HG03060 (cell line): ENCODE results near the gene RDH14.
A peak's percentile ranks its signal among the peaks of the same experiment; 100 is the strongest.

Experiments used
- ATAC-seq: cut with Tn5 transposase; IDR thresholded peaks from one replicate; pipeline ENCODE4 v1.9.1; 2021; ENCODE audit warnings: low read depth, moderate number of reproducible peaks; ENCODE audit not compliant: unreplicated experiment

Gene RDH14

DNA sequence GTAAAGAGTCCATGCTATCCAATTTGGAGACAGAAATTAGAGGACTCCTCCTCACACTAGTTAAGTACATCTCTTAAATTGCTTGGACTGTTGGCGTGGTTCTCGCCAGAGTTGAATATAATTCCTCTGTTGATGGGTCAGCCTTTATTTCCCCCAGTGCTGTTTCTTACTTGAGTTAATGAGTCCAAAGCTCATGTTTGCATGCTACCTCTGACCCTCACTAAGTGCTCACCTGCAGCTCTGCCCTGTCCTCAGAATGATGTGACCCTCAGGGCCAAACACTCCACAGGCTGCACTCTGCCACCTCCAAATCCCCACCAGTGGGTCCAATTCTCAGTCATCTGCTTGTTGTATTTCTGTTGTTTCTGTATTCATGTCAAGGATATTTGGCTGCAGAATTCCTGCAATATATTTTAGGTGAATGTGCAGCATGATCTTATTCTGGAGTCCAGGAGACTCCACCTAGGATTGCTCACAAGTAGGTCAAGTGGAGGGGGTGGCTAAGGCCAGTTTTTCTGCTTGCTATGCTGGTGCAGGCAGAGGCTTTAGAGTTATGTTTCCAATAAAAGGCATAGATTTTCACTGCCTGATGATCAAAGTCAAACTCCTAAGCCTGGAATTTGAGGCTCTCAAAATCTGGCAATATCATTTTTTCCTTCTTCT, 37.8 kb downstream of the RDH14 start:
- no peak for ATAC-seq

DNA sequence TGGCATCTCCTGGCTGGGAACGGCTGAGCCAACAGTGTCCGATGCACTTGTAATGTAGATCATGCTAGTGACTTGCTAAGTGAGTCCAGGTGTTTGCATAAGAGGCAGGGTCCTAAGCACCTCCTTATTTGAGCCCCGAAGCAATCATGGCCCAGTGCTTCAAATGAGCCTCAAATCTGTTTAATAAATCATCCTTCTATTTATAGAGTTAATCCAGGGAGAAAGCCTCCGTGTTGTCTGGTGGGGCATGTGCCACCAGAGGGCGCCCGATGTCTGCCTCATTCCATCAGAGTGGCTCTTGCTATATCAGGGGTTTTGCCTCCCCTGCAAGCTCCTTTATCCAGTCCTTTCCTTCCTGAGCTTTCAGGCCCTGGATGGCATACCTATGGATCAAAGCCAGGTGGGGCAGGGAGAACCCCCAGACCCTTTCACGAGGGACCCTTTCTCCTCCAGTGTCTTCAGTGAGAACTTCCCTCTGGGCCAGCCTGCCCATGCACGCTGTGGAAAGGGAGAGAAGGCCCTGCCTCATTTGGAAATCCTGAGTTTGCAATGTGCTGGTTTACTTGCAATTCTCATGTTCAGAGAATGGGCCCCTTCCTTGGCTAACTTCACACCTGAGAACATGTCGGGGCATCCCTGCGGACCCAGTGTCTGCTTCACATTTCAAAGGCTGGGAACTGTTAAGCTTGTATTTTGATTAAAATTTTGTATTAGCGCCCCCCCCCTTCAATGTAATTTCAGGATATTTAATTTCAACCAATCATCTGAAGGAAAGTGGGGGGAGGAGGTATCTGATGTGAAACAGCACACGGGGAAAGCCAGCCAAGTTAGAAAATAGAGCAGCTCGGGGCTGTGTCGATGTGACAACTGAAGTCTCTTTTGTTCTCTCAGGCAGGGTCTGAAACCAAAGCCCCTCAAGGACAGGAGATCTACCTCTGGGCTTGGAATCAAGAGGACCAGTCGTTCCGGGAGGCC, 39.7 kb downstream of the RDH14 start:
- peak; percentile 89 for ATAC-seq

GRCh38 chr2:18519914-18520450, 40.5 kb downstream of the RDH14 start:
- ATAC-seq = no peak

GRCh38 chr2:18518116-18519111, 42.0 kb downstream of the RDH14 start:
- no peak for ATAC-seq

- ATAC-seq = no peak
Observed at GRCh38 chr2:18517386-18517785, 43.1 kb downstream of the RDH14 start.

DNA sequence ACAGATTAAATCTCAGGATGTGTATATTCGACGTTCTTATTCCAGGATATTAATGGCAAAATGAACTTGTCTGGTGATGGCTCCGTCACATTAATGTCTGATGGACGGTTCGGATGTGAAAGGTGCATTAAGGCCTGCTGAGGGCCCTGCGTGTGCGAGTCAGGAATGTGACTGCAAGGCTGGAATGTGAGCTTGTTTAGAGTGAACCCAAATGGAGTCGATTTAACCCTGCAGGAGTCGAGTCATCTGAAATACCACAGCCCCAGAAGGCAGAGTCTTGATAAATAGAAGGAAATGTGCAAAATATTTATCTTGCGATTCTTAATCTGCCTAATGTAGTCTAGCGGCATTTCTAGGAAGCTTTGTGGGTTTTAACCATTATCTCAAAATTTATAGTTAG, 44.3 kb downstream of the RDH14 start:
- ATAC-seq = no peak

- no peak for ATAC-seq
Observed at GRCh38 chr2:18514526-18515461, 45.7 kb downstream of the RDH14 start.

DNA sequence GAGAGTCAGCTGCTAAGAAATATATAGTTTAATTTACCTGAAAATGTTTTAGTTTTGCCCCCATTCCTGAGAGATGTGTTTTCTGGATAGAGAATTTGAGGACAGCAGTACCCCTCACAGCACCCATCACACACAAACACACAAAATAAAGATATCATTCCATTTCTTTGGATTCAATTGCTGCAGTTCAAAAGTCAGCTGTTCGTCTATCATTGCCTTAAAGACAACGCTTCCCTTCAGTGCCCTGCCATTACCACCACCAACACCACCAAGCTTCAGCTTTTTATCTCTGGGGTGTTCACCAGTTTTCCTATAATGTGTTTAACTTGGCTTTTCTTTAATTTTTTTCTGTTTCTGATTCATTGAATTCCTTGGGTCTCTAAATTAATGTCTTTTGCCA, 49.7 kb downstream of the RDH14 start:
- no peak for ATAC-seq

GRCh38 chr2:18506883-18507509, 53.5 kb downstream of the RDH14 start:
- peak; percentile 79 for ATAC-seq

DNA sequence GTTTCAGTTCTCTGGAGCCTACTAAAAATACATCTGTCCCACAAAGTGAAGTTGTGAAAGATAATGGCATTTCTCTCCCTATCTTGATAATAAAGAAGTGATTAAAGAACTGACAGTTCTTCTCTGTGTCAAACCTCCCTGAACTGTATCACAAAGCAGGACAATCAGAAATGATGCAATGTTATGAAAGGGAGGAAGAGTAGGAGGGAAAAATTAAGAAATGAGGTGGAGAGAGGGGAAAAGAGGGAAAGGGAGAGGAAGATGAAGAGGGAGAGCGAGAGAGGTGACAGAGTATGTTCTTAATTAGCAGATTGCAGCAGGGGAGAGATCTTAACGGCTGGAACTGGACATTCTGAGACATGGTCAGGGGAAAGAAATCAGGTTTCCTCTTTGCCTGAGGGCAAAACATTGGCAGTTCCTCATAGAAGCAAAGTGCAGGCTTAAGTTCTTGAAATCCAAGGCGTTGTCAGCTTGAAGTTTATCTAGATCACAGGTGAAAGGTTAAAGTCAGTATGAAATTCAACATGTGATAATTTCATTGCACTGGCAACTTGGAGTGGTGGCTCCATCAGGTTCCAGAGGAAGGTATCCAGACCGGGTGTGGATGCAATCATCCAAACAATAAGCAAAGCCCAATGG, 54.6 kb downstream of the RDH14 start:
- ATAC-seq = no peak
